Measurements from ENCODE around the gene KLHDC1. TPM values are rescaled to one million over a fixed set of nuclear protein-coding genes. Genes with fewer than 3 reads are reported as not detected.
A peak's percentile ranks its signal among the peaks of the same experiment; 100 is the strongest.

KLHDC1 gene
- total and polyA plus RNA-seq, 9 of the 15 experiments (the other 6 are each of a cell fraction or from before 2014, with no cell fraction given) = 0.08 to 0.41 (median 0.18) TPM

DNA sequence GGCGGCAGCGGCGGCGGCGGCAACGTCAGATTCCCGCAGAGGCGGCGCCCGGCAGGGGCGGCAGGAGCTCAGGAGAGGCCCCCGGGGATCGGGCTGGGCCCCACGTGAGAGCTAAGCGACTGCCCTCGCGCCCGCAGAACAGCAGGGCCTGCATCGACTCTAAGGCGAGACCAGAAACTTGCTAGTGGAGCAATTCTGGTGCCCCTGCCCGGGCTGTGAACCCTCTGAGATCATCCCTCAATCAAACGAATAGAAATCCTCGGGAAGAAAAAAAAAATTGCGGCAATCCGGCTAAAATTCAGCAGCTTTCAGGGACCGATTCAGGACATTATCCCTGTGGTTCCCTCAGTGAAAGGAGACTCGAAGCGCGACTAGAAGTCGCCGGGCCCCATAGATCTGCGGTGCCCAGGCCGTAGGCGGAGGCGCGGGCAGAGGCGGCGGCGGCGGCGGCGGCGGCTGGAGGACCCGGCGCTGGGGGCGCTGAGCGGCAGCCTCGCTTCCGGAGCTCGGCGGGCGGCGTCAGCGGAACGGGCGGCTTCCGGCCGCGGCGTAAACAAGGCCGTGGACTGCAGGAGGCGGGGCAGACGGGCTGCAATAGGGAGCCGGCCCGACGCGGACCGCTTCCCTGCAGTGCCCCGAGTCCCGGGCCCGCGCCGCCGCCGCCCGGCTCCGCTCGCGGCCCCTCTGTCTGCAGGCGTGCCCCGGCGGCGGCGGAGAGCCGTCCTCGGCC, 74.8 kb downstream of the KLHDC1 start, which contains the start of gene KLHDC2 (continued):
- TF ChIP-seq, protein P1, sequence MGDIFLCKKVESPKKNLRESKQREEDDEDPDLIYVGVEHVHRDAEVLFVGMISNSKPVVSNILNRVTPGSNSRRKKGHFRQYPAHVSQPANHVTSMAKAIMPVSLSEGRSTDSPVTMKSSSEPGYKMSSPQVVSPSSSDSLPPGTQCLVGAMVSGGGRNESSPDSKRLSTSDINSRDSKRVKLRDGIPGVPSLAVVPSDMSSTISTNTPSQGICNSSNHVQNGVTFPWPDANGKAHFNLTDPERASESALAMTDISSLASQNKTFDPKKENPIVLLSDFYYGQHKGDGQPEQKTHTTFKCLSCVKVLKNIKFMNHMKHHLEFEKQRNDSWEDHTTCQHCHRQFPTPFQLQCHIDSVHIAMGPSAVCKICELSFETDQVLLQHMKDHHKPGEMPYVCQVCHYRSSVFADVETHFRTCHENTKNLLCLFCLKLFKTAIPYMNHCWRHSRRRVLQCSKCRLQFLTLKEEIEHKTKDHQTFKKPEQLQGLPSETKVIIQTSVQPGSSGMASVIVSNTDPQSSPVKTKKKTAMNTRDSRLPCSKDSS (IDR thresholded peaks at IDR 0.05; ENCODE audit: low read depth, partially characterized antibody) = no peak
- TF ChIP-seq, protein P2, sequence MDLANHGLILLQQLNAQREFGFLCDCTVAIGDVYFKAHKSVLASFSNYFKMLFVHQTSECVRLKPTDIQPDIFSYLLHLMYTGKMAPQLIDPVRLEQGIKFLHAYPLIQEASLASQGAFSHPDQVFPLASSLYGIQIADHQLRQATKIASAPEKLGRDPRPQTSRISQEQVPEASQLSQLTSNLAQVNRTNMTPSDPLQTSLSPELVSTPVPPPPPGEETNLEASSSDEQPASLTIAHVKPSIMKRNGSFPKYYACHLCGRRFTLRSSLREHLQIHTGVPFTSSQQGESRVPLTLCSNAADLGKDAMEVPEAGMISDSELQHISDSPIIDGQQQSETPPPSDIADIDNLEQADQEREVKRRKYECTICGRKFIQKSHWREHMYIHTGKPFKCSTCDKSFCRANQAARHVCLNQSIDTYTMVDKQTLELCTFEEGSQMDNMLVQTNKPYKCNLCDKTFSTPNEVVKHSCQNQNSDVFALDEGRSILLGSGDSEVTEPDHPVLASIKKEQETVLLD (IDR thresholded peaks at IDR 0.05) = no peak
- peak; percentile 35; the same call in 1 of the 2 replicates for TF ChIP-seq ZBTB17 (CRISPR knock-in tag; IDR thresholded peaks at IDR 0.05)
- TF ChIP-seq, protein P3, sequence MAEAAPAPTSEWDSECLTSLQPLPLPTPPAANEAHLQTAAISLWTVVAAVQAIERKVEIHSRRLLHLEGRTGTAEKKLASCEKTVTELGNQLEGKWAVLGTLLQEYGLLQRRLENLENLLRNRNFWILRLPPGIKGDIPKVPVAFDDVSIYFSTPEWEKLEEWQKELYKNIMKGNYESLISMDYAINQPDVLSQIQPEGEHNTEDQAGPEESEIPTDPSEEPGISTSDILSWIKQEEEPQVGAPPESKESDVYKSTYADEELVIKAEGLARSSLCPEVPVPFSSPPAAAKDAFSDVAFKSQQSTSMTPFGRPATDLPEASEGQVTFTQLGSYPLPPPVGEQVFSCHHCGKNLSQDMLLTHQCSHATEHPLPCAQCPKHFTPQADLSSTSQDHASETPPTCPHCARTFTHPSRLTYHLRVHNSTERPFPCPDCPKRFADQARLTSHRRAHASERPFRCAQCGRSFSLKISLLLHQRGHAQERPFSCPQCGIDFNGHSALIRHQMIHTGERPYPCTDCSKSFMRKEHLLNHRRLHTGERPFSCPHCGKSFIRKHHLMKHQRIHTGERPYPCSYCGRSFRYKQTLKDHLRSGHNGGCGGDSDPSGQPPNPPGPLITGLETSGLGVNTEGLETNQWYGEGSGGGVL (CRISPR knock-in tag; IDR thresholded peaks at IDR 0.05) = no peak
- TF ChIP-seq TFAM (CRISPR knock-in tag; conservative IDR thresholded peaks at IDR 0.05) = no peak
- peak; percentile 30 for TF ChIP-seq FUS (optimal IDR thresholded peaks at IDR 0.05; ENCODE audit: low read depth, low read length)
- TF ChIP-seq, protein P4, sequence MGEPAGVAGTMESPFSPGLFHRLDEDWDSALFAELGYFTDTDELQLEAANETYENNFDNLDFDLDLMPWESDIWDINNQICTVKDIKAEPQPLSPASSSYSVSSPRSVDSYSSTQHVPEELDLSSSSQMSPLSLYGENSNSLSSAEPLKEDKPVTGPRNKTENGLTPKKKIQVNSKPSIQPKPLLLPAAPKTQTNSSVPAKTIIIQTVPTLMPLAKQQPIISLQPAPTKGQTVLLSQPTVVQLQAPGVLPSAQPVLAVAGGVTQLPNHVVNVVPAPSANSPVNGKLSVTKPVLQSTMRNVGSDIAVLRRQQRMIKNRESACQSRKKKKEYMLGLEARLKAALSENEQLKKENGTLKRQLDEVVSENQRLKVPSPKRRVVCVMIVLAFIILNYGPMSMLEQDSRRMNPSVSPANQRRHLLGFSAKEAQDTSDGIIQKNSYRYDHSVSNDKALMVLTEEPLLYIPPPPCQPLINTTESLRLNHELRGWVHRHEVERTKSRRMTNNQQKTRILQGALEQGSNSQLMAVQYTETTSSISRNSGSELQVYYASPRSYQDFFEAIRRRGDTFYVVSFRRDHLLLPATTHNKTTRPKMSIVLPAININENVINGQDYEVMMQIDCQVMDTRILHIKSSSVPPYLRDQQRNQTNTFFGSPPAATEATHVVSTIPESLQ (CRISPR knock-in tag; IDR thresholded peaks at IDR 0.05) = no peak
- no peak for TF ChIP-seq MAFG (tag; conservative IDR thresholded peaks at IDR 0.05)
- no peak for TF ChIP-seq TRIM28 (IDR thresholded peaks at IDR 0.05)
- TF ChIP-seq ZNF589 (CRISPR knock-in tag; IDR thresholded peaks at IDR 0.05; ENCODE audit: low read depth) = 0 out of 2 replicates have a peak, but pooled peaks have one; percentile 18
- TF ChIP-seq TCFL5 (CRISPR knock-in tag; conservative IDR thresholded peaks at IDR 0.05) = no peak
- TF ChIP-seq, protein P5, sequence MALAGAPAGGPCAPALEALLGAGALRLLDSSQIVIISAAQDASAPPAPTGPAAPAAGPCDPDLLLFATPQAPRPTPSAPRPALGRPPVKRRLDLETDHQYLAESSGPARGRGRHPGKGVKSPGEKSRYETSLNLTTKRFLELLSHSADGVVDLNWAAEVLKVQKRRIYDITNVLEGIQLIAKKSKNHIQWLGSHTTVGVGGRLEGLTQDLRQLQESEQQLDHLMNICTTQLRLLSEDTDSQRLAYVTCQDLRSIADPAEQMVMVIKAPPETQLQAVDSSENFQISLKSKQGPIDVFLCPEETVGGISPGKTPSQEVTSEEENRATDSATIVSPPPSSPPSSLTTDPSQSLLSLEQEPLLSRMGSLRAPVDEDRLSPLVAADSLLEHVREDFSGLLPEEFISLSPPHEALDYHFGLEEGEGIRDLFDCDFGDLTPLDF (CRISPR knock-in tag; IDR thresholded peaks at IDR 0.05) = 0 out of 2 replicates have a peak, but pooled peaks have one; percentile 41
- no peak for TF ChIP-seq ZEB2 (IDR thresholded peaks at IDR 0.05)
- peak; percentile 83 for TF ChIP-seq FOXJ2 (tag; IDR thresholded peaks at IDR 0.05)
- peak in 2 of 3 experiments; percentile 72 to 76 for TF ChIP-seq YY1 (IDR thresholded peaks at IDR 0.05; ENCODE audit: borderline replicate concordance in 1 of 3, control insufficient read depth in 1 of 3, extremely low read depth in 1 of 3, insufficient read depth in 3 of 3, insufficient read length in 1 of 3, insufficient replicate concordance in 2 of 3, low read depth in 1 of 3, low read length in 2 of 3)
- TF ChIP-seq CXXC5 (CRISPR knock-in tag; IDR thresholded peaks at IDR 0.05) = peak; percentile 84

Data from K562 (cell line).